NCI-H1105 (cell line): ENCODE measurements around the gene ALG1.
"Not testable (repeated sequence)": the region's sequence is repeated elsewhere in the genome, so short reads cannot be mapped to it uniquely, and the experiment has no call there.

ENCODE experiments used
- DNase-seq: peaks from one replicate; lab custom pipeline; 2025; lab: John Stamatoyannopoulos, UW

ALG1 gene

GRCh38 chr16:5045499-5046115 is 26.0 kb upstream of the ALG1 start:
- DNase-seq: no peak

DNA sequence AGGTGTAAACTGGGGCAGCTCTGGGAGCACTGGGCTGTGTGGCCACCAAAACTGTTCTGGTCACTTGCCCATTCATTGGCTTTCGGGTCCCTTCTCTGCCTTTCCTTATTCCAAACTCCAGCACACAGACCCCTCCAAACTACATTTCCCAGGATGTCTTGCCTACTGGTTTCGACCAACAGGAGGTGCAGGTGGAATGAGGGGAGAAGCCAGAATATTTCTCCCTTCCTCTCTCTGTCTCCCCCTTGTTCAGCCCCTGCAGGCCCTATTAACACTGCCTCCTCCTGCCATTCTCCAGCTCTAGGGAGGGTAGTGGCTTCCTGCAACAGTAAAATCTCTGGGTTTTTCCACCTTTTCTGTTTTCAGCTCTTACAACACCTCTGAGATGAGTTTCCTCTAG is 24.7 kb upstream of the ALG1 start:
- DNase-seq: no peak

DNA sequence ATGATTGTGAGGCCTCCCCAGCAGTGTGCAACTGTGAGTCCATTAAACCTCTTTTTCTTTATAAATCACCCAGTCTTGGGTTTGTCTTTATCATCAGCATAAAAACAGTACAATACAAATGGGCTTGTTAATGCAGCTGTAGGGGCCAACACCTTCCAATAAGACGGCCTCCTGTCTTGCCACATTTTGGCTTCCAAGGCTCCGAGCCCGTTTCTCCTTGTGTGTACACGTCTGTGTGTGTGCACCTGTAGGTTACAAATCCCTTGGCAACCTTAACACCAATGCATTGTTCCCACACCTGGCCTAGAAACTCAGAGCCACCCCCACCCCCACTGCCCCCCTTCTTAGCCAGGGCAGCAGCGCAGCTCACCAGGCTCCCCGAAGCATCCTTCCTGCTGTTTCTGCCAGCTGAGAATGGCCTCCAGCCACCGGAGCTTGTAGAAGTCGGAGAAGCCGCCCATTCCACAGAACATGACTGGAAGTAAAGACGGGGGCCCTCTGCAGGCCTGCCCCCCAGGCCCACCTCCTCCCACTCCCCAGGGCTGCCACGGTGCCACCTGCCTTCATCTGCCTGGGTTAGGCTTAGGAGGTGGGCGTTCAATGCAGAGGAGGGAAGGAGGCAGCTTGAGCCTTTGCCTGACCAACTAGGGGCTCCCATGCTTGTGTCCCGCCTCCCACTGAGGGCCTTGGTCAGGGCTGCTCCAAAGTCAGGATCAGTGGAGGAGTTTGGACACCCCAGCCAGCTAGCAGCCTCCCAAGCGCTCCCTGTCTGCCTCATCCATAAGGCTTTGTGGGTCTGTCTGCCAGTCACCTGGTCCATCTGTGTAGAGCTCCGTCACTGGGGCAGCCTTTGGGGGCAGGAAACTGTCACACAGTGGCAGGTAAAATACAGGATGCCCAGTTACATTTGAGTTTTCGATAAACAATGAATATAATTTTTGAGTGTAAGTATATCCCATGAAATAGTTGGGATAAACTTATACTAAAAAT is 16.5 kb upstream of the ALG1 start:
- no peak for DNase-seq

DNA sequence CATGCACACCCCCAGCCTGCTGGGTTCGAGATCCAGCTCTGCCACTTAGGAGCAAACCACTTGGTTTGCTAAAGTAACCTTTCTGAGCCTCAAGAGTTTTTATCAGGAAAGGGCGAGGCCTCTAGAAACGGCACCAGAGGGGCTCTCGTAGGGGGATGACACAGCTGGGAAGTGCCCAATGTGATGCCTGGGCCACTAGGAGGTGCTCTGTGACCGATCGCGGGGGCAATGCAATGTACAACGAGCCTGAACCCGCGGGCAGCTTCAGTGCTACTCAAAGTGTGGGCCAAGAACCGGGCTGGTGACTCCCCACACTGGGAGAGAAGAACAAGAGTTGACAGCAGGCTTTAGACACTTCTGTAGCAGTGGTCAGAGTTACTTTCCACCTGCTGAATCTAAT is 15.3 kb upstream of the ALG1 start:
- no peak for DNase-seq

GRCh38 chr16:5058476-5058875 is 13.2 kb upstream of the ALG1 start:
- DNase-seq: no peak

GRCh38 chr16:5059386-5060072 is 12.1 kb upstream of the ALG1 start:
- no peak for DNase-seq

DNA sequence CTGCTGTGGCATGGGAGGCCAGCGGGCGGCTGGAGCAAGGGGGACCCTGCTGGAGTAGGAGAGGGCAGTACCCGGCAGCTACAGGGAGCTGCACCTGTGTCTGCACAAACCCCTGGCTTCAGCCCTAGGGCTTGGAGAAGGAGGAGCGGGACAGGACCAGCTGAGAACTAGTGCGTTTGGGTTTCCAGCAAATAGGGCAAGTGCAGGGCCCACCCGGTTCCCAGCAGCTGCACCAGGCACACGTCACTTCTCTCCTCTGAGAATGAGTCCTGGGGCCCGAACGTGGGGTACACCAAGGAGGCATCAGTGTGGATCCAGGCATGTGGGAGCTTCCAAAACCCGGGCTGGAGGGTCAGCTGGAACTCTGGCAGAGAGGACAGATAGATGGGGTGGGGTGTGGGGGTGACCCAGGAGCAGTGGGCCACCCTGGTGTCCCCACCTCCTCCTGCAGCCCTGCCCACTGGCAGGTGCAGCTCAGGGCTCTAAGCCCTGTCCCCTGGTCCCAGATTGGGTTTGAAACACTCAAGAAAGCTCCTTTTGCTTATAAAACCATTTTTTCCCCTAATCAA is 11.5 kb upstream of the ALG1 start:
- no peak for DNase-seq

GRCh38 chr16:5062051-5062450 is 9.6 kb upstream of the ALG1 start:
- DNase-seq: no peak

- DNase-seq: no peak
Observed at GRCh38 chr16:5062790-5063765, 8.6 kb upstream of the ALG1 start.

DNA sequence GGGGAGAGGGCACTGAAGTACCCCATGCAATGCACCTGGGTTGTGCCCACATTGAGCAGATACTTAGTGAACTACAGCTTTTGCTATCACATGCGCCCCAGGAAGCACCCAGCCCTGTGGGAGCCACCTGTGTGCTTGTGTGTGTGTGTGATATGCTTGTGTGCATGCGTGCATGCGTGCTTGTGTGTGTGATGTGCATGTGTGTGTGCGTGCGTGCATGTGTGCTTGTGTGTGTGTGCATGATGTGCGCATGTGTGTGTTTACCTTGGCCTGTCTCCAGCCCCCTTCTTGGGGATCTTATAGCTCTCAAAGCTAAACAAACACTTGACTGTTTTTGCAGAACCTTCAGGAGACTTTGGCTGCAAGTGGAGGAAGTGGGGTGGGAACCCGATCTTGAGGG is 6.7 kb upstream of the ALG1 start:
- no peak for DNase-seq

- no peak for DNase-seq
Observed at GRCh38 chr16:5065326-5065725, 6.3 kb upstream of the ALG1 start.

DNA sequence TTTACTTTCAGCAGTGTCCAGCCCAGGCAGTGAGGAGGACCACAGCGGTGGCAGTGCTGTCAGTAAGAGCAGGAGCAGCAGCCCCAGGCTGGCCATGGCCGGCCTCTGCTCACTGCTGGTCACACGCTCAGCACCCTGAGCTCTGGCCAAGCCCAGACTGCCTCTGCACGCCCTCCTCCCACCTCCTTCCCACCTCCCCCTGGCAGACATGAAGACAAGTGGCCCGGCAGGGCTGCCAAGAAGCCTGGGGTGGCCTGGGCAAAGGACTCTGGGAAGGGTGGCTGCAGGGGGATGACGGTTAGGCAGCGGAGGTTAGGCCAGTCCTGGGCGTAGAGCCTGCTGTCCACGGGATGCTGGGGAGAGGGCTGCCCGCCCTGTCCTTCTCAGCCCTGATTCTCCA is 5.8 kb upstream of the ALG1 start, which contains the start of gene C16orf89:
TSS of gene C16orf89 (minus strand) at position 144 of the 400 bp plus-strand sequence. CDS start at position 96, 48 bp downstream.
- DNase-seq: no peak

DNA sequence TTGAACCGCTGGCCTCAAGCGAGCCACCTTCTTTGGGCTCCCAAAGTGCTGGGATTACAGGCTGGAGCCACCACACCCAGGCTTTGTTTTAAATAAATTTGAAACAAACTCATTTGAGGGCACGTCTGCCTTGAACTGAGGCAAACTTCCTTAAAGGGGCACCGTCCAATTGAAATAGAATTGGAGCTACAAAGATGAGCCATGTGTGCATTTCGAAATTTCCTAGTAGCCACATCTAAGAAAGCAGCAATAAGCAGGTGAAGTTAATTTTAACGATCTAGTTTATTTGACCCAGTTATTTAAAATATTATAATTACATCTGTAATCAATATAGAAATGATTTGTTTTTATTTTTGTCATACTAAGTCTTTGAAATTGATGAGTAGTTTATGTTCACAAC is 5.1 kb upstream of the ALG1 start:
- no peak for DNase-seq

GRCh38 chr16:5069048-5069447 is 2.6 kb upstream of the ALG1 start:
- no peak for DNase-seq

DNA sequence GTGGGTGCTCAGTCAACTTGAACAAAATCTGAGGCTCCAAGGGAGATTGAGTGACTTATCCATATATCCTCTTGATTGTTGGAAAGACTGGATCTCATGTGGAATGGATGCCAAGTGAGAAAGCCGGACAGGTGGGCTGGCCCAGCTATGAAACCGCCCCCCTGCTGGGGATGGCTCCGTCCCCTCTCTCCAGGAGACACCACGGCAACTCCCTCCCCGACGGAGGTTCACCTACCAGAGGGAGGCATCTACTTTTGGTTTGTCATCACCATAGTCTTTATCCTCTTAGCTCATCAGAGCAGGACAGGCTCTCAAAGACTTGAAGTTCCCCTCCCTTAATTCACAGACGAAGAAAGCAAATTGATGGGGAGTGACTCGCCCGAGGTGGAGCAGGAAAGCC is 1.8 kb upstream of the ALG1 start:
- DNase-seq: no peak

DNA sequence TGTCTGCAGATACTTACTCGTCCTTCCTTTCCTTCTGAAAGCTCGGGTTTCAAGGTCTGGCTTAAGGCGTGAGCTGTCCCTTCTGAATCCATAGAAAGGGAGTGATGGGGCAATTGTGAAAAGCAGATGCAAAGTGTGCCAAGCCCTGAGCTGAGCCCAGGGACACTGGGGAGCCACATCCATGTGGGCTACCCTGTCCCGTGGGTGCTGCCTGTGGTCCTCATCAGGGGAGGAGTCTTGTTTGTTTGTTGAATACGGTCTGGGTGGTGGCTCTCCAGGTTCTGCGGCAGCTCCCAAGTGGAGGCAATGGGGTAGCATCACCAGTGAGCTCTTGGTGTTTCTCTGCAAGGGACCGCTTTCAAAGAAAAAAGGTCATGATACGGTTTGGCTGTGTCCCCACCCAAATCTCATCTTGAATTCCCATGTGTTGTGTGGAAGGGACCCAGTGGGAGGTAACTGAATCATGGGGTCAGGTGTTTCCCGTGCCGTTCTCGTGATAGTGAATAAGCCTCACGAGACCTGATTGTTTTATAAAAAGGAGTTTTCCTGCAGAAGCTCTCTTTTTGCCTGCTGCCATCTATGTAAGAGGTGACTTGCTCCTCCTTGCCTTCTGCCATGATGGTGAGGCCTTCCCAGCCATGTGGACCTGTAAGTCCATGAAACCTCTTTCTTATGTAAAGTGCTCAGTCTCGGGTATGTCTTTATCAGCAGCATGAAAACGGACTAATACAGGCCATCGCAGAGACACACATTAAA is 1.0 kb upstream of the ALG1 start:
- no peak for DNase-seq

GRCh38 chr16:5071341-5071680 is 332 bp upstream of the ALG1 start:
- no peak for DNase-seq

DNA sequence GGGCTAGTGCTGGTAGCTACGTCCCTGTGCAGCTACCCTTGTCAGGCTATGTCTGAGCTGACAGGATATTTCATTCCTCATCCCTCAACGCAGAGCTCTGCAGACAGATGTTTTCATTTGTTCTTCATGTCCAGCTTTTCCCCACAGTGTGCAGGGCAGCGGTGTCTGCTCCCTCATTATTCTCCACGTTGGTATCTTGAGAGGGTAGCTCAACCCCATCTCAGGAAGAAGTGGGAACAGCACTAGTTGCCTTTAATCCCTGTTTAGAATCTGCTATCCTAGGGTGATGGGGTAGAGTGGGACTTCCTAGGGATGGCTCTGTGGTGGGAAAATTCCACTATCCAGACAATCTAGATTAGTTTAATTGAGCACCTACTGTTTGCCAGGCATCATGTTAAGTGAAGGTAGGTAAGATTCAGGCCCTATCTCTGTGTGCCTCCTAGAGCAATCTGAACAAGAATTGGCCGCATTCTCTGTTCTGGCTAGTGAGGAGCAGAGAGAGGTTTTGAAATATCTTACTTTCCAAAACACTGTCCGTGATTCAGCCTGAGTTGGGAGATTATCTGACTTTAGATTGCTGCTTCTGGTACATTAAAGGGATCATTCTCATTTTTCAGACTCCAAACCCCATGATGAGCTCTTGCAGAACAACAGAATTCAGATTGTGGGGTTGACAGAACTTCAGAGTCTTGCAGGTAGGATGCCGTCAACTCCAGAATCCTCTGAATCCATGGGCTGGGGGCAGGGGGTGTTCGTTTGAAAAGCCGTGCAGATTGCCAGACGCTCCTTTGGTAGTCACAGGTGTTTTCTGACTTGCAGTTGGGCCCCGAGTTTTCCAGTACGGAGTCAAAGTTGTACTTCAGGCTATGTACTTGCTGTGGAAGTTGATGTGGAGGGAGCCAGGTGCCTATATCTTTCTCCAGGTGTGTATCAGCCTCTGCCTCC is 963 bp downstream of the ALG1 start:
- DNase-seq: no peak

- DNase-seq: no peak
Observed at GRCh38 chr16:5073279-5073629, 1.6 kb downstream of the ALG1 start.

DNA sequence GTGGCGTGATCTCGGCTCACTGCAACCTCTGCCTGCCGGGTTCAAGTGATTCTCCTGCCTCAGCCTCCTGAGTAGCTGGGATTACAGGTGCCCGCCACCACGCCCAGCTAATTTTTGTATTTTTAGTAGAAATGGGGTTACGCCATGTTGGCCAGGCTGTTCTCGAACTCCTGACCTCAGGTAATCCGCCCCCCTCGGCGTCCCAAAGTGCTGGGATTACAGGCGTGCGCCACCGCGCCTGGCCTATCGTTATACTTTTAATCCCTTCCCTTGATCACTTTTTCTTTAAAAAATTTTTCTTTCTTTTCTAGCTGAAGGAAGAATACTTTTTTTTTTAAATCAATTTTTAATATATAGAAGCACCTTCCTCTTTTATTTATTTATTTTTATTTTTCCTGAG is 2.1 kb downstream of the ALG1 start:
- not testable (repeated sequence) for DNase-seq
